ENCODE measurements around the gene LANCL3.

DNA sequence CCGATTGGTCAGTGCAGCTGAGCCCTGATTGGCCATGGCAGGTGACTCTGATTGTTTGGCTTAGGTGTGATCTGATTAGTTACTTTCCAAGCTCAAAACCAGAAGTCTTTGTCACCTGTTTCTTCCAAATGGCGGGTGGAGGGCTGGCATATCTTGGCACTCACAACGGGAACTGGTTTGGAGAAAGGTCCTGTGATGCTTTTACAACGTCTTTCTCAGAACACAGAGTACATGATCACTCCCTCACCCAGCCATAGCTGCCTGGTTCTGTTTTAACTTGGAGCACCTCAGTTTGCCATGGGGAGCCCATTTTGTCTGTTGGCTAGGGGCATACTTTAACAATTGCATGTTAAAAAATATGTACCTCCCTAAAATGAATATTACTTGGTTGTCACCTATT lies 101.1 kb downstream of the LANCL3 start:
- TF ChIP-seq CTCF (IDR thresholded peaks at IDR 0.05) (no peak), POLR2A (IDR thresholded peaks at IDR 0.05) (no peak)
